Esophagus muscularis mucosa (tissue), 4 donors: ENCODE measurements around the gene VSX1.

Experiments used
- CTCF ChIP-seq, 3 experiments: fragments of 200-600 bp in 2 of 3; fragments of 450-650 bp in 1 of 3; sonication (generic) in 2 of 3; IDR thresholded peaks; one replicate each; pipeline ENCODE4 v1.5.1; 2017 to 2019; ENCODE audit warnings: antibody characterized with exemption in 3 of 3, mild to moderate bottlenecking in 2 of 3, moderate library complexity in 1 of 3
- EP300 ChIP-seq: sonication (generic); formaldehyde crosslinking; IDR thresholded peaks from one replicate; pipeline ENCODE4 v1.6.1; 2017; ENCODE audit warnings: antibody characterized with exemption
- POLR2A ChIP-seq: fragments of 450-650 bp; IDR thresholded peaks from one replicate; pipeline ENCODE4 v1.6.1; 2017; ENCODE audit warnings: antibody characterized with exemption, moderate library complexity, mild to moderate bottlenecking, low read depth
- POLR2AphosphoS5 ChIP-seq, 2 donors: sonication (generic); formaldehyde crosslinking; IDR thresholded peaks; one replicate each; pipeline ENCODE4 v1.6.1; 2017; ENCODE audit warnings: antibody characterized with exemption in 2 of 2

DNA sequence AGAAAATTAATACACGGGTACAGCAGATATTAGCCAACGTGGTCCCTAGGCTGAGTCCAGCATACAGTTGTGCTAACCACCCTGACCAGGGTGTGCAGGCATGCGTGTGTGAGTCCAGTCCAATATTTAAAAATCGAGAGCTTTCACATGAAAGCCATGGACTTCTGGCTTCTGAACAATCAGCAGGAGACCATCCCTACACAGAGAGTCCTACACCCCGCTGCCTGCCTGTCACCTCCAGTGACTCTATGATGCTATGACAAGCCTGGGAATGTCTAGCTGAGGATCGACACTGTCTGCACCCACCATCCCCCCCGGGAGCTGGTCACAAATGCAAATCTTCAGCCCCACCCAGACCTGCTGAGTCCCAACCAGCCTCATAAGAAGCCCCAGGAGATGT, 31.9 kb downstream of the VSX1 start:
- TF ChIP-seq POLR2AphosphoS5 (IDR thresholded peaks at IDR 0.05) = no peak
- TF ChIP-seq POLR2A = no peak
- TF ChIP-seq CTCF (IDR thresholded peaks at IDR 0.05) = no peak
- TF ChIP-seq EP300 = no peak
